Urothelium cell line (cell line): ENCODE results near the gene LIPM.

Experiments
- DNase-seq: peaks from one replicate; pipeline ENCODE4 v3.0.0; 2011; ENCODE audit warnings: low spot score, mixed read lengths
- FAIRE-seq: peaks from 2 replicates; lab custom pipeline; 2011; peaks lifted over from hg19 to GRCh38; lab: Jason Lieb, UNC

Gene LIPM

GRCh38 chr10:88800152-88801125 lies 2.1 kb upstream of the LIPM start:
- no peak for FAIRE-seq
- no peak for DNase-seq

- DNase-seq (no peak), FAIRE-seq (no peak)
These were observed 1.1 kb downstream of the LIPM start for GRCh38 chr10:88803641-88804040.

- DNase-seq (no peak), FAIRE-seq (no peak)
These were observed 1.7 kb downstream of the LIPM start for GRCh38 chr10:88804083-88804812.

- FAIRE-seq: no peak
These were observed 2.8 kb downstream of the LIPM start for GRCh38 chr10:88805361-88805760.

GRCh38 chr10:88805924-88806323 lies 3.4 kb downstream of the LIPM start:
- DNase-seq (no peak), FAIRE-seq (no peak)

More at GRCh38 chr10:88805361-88805760, 2.8 kb downstream of the LIPM start:
- DNase-seq: no peak

- DNase-seq: no peak
- FAIRE-seq: no peak
These were observed 7.1 kb downstream of the LIPM start for GRCh38 chr10:88809621-88810020.

GRCh38 chr10:88810196-88810961 lies 7.8 kb downstream of the LIPM start:
- FAIRE-seq (no peak), DNase-seq (peak; percentile 64)

GRCh38 chr10:88813200-88813599 lies 10.7 kb downstream of the LIPM start:
- DNase-seq (no peak), FAIRE-seq (no peak)

GRCh38 chr10:88819290-88819689 lies 16.8 kb downstream of the LIPM start:
- no peak for FAIRE-seq
- DNase-seq: no peak

- FAIRE-seq: no peak
These were observed 18.3 kb downstream of the LIPM start for GRCh38 chr10:88820748-88821401.

GRCh38 chr10:88826388-88826787 lies 23.9 kb downstream of the LIPM start:
- FAIRE-seq: no peak

More at GRCh38 chr10:88820748-88821401, 18.3 kb downstream of the LIPM start:
- no peak for DNase-seq

GRCh38 chr10:88827671-88828070 lies 25.1 kb downstream of the LIPM start:
- FAIRE-seq (no peak), DNase-seq (no peak)

More at GRCh38 chr10:88826388-88826787, 23.9 kb downstream of the LIPM start:
- DNase-seq: no peak

GRCh38 chr10:88828310-88828709 lies 25.8 kb downstream of the LIPM start:
- no peak for DNase-seq
- no peak for FAIRE-seq

GRCh38 chr10:88830643-88831268 lies 28.2 kb downstream of the LIPM start:
- DNase-seq (no peak), FAIRE-seq (no peak)

- DNase-seq (no peak), FAIRE-seq (no peak)
These were observed 29.2 kb downstream of the LIPM start for GRCh38 chr10:88831709-88832108.

GRCh38 chr10:88832376-88832775 lies 29.8 kb downstream of the LIPM start:
- DNase-seq (no peak), FAIRE-seq (no peak)

GRCh38 chr10:88833156-88833555 lies 30.6 kb downstream of the LIPM start:
- DNase-seq: no peak
- FAIRE-seq: no peak

GRCh38 chr10:88833723-88834122 lies 31.2 kb downstream of the LIPM start:
- no peak for DNase-seq
- no peak for FAIRE-seq

- FAIRE-seq (no peak), DNase-seq (peak; percentile 70)
These were observed 32.8 kb downstream of the LIPM start for GRCh38 chr10:88835096-88835909.
